H1 (cell line): ENCODE data around the gene BCL2. TPM values are rescaled to one million over a fixed set of nuclear protein-coding genes. Genes with fewer than 3 reads are reported as not detected.

ENCODE experiments used
- BCL11A ChIP-seq, 2 experiments: IDR thresholded peaks; one replicate each; pipeline ENCODE4 v1.6.1; 2011; ENCODE audit warnings: low read depth in 2 of 2, low read length in 2 of 2, mild to moderate bottlenecking in 2 of 2
- CEBPB ChIP-seq: IDR thresholded peaks from 2 replicates; pipeline ENCODE4 v1.6.1; 2012; ENCODE audit warnings: low read depth, low read length
- CREB1 ChIP-seq: IDR thresholded peaks from 2 replicates; pipeline ENCODE4 v1.6.1; 2012; ENCODE audit warnings: inconsistent platforms
- CTCF ChIP-seq, 3 experiments: IDR thresholded peaks; 1 replicate in 2 of 3; 2 replicates in 1 of 3; pipeline versions ENCODE4 v1.5.1 to v1.6.1; 2011; ENCODE audit warnings: low read length in 3 of 3, mild to moderate bottlenecking in 3 of 3, inconsistent platforms in 2 of 3, low read depth in 1 of 3, moderate library complexity in 1 of 3; ENCODE audit not compliant: insufficient read depth in 1 of 3; ENCODE audit errors: control extremely low read depth in 1 of 3
- HDAC2 ChIP-seq, 2 experiments: fragments of 300-600 bp in 1 of 2; sonication (generic) in 1 of 2; IDR thresholded peaks; 2 replicates each; pipeline ENCODE4 v1.6.1; 2011 to 2012; ENCODE audit warnings: low read depth in 2 of 2, low read length in 2 of 2, mild to moderate bottlenecking in 2 of 2, moderate library complexity in 2 of 2, borderline replicate concordance in 1 of 2, inconsistent platforms in 1 of 2
- JUN ChIP-seq: IDR thresholded peaks from 2 replicates; pipeline ENCODE4 v1.6.1; 2011; ENCODE audit warnings: low read depth, mild to moderate bottlenecking, improper control_type of control experiment, low read length
- KDM1A ChIP-seq: fragments of 200-600, 300-600 bp; sonication (generic); IDR thresholded peaks from 2 replicates; pipeline ENCODE4 v1.7.1; 2016; ENCODE audit warnings: mild to moderate bottlenecking, low read length, borderline replicate concordance
- POLR2AphosphoS5 ChIP-seq: IDR thresholded peaks from 2 replicates; pipeline ENCODE4 v1.6.1; 2011; ENCODE audit warnings: low read depth, low read length
- SP1 ChIP-seq: IDR thresholded peaks from 2 replicates; pipeline ENCODE4 v1.6.1; 2011; ENCODE audit warnings: low read depth, low read length
- USF2 ChIP-seq: IDR thresholded peaks from 2 replicates; pipeline ENCODE4 v1.6.1; 2011; ENCODE audit warnings: low read length, improper control_type of control experiment
- polyA plus RNA-seq, 7 experiments: library from polyadenylated mRNA; depleted of rRNA in 3 of 7; stranded (reverse) in 5 of 7; unstranded in 2 of 7; fragments of >200 nt in 5 of 7; fragments of 200-250 nt in 2 of 7; gene quantifications; 1 replicate in 5 of 7; 2 replicates in 1 of 7; 4 replicates in 1 of 7; pipeline versions ENCODE4 v1.2.1 to v1.2.3, GENCODE V29; 2011 to 2013; ENCODE audit warnings: missing spikeins in 2 of 7, mixed read lengths in 2 of 7
- total RNA-seq: library from RNA; stranded (reverse); fragmentation: NEBNext Ultra II Directional; extraction: Animal tissue kit (Norgen Biotek cat#: 25700); gene quantifications from 2 replicates; pipeline ENCODE4 v1.2.1, GENCODE V29; 2021

BCL2 gene
- total and polyA plus RNA-seq, 2 of the 8 experiments (the other 6 are each of a cell fraction or from before 2014, with no cell fraction given), result 0.59 to 4.5 TPM

GRCh38 chr18:63198868-63199742 is 120.5 kb downstream of the BCL2 start (continued):
- TF ChIP-seq CTCF (IDR thresholded peaks at IDR 0.05; ENCODE audit: control extremely low read depth in 1 of 3, insufficient read depth in 1 of 3, low read depth in 1 of 3, low read length in 3 of 3), result no peak
- no peak for TF ChIP-seq SP1
- TF ChIP-seq POLR2AphosphoS5, result no peak
- no peak for TF ChIP-seq KDM1A
- no peak for TF ChIP-seq USF2
- TF ChIP-seq BCL11A (IDR thresholded peaks at IDR 0.05; ENCODE audit: low read depth in 2 of 2, low read length in 2 of 2), result no peak
- TF ChIP-seq JUN, result no peak
- TF ChIP-seq CREB1, result no peak
- TF ChIP-seq HDAC2 (IDR thresholded peaks at IDR 0.05; ENCODE audit: borderline replicate concordance in 1 of 2, low read depth in 2 of 2, low read length in 2 of 2), result no peak
- TF ChIP-seq CEBPB, result no peak
